ENCODE data around the gene EXOC7. TPM values are rescaled to one million over a fixed set of nuclear protein-coding genes. Genes with fewer than 3 reads are reported as not detected.

EXOC7 gene
- total RNA-seq, 1 donor from 2014 or later, result 183 TPM

DNA sequence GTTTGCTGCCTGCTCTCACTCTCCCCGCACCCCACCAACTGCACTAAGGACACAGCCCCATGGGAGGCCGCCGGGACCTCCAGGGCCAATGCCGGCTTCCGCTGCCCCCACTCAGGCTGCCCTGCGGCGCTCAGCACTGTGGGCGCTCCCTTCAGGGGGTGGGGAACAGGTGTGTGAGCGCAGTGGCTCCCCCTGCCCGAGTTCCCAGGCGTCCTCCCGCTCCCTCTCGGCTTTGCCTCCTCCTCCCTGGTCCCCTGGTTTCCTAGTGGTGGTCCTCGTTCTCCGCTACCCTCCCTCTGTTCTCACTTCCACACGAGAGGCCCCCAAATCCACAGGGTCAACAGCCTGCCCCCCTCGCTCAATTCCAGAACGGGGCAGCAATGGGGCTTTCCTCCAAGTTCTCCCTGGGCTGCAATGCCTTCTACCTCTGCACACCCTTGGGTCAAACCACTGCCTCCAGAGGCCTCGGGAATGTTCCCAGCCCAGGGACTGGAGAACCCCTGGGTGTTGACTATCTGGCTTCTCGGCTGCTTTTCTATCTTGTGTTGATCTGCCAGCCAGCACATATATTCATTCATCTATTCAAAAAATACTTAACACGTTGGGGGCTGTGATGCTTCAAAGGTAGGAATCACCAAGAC is 27.6 kb upstream of the EXOC7 start:
- H3K27me3 Mint-ChIP-seq (ENCODE audit: unreplicated experiment), result peaks cover 14% of the 10 kb centered on the region
- H3K27ac Mint-ChIP-seq (ENCODE audit: unreplicated experiment), result no peak overlapping the region
- TF ChIP-seq, protein P1, sequence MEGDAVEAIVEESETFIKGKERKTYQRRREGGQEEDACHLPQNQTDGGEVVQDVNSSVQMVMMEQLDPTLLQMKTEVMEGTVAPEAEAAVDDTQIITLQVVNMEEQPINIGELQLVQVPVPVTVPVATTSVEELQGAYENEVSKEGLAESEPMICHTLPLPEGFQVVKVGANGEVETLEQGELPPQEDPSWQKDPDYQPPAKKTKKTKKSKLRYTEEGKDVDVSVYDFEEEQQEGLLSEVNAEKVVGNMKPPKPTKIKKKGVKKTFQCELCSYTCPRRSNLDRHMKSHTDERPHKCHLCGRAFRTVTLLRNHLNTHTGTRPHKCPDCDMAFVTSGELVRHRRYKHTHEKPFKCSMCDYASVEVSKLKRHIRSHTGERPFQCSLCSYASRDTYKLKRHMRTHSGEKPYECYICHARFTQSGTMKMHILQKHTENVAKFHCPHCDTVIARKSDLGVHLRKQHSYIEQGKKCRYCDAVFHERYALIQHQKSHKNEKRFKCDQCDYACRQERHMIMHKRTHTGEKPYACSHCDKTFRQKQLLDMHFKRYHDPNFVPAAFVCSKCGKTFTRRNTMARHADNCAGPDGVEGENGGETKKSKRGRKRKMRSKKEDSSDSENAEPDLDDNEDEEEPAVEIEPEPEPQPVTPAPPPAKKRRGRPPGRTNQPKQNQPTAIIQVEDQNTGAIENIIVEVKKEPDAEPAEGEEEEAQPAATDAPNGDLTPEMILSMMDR (IDR thresholded peaks at IDR 0.05; ENCODE audit: unreplicated experiment), result no peak
- H3K4me1 Mint-ChIP-seq (ENCODE audit: unreplicated experiment), result peaks cover 28% of the 10 kb centered on the region
- DNase-seq (ENCODE audit: low spot score), result no peak
- H3K36me3 Mint-ChIP-seq (ENCODE audit: low read depth, unreplicated experiment), result no peaks in the 10 kb centered on the region
- no peaks in the 10 kb centered on the region for H3K9me3 Mint-ChIP-seq (ENCODE audit: unreplicated experiment)
- no peak overlapping the region for H3K4me3 Mint-ChIP-seq (ENCODE audit: unreplicated experiment)

DNA sequence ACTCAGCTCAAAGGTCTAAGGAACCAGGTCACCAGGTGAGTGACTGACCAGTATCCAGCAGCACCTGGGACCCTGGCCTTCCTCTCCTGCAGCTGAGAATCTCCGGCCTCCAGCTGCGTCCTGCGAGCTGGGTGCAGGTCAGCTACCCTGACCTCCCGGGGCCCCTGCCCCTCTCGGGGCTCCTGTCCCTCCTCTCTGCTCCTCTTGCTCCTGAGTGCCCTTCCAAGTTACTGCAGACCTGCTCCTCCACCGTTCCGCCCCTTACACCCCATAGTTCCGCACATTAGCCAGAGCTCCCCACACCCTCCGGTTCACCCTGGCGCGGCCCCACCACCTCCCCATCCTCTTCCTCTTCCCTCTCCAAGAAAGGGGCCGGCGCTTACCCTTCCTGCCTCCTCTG is 26.9 kb upstream of the EXOC7 start:
- peaks cover 11% of the 10 kb centered on the region for H3K27me3 Mint-ChIP-seq (ENCODE audit: unreplicated experiment)
- H3K4me3 Mint-ChIP-seq (ENCODE audit: unreplicated experiment), result no peak overlapping the region
- no peaks in the 10 kb centered on the region for H3K36me3 Mint-ChIP-seq (ENCODE audit: low read depth, unreplicated experiment)

GRCh38 chr17:76125922-76126321 is 22.3 kb upstream of the EXOC7 start:
- no peak overlapping the region for H3K4me3 Mint-ChIP-seq (ENCODE audit: unreplicated experiment)
- no peak overlapping the region for H3K27ac Mint-ChIP-seq (ENCODE audit: unreplicated experiment)
- peaks cover 9% of the 10 kb centered on the region for H3K27me3 Mint-ChIP-seq (ENCODE audit: unreplicated experiment)
- peaks cover 25% of the 10 kb centered on the region for H3K4me1 Mint-ChIP-seq (ENCODE audit: unreplicated experiment)
- H3K9me3 Mint-ChIP-seq (ENCODE audit: unreplicated experiment), result no peaks in the 10 kb centered on the region
- no peaks in the 10 kb centered on the region for H3K36me3 Mint-ChIP-seq (ENCODE audit: low read depth, unreplicated experiment)
- TF ChIP-seq, protein P1 (IDR thresholded peaks at IDR 0.05; ENCODE audit: unreplicated experiment), result no peak
- no peak for DNase-seq (ENCODE audit: low spot score)

More for the DNA sequence above, 26.9 kb upstream of the EXOC7 start:
- no peak overlapping the region for H3K27ac Mint-ChIP-seq (ENCODE audit: unreplicated experiment)
- H3K9me3 Mint-ChIP-seq (ENCODE audit: unreplicated experiment), result no peaks in the 10 kb centered on the region
- peaks cover 28% of the 10 kb centered on the region for H3K4me1 Mint-ChIP-seq (ENCODE audit: unreplicated experiment)
- DNase-seq (ENCODE audit: low spot score), result no peak
- TF ChIP-seq, protein P1 (IDR thresholded peaks at IDR 0.05; ENCODE audit: unreplicated experiment), result no peak

DNA sequence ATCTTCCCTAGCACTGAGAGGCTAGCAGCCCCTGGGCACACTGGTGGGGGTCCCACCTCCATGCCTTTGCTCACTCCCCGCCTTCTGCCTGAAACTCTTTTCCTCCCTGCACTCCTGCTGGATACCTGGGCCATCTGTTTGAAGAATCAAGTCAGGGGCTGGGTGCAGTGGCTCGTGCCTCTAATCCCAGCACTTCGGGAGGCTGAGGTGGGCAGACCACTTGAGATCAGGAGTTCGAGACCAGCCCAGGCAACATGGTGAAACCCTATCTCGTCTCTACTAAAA is 21.7 kb upstream of the EXOC7 start:
- Mint-ChIP-seq H3K9me3 (ENCODE audit: unreplicated experiment) (no peaks in the 10 kb centered on the region), H3K4me3 (ENCODE audit: unreplicated experiment) (no peak overlapping the region), H3K36me3 (ENCODE audit: low read depth, unreplicated experiment) (no peaks in the 10 kb centered on the region), H3K27ac (ENCODE audit: unreplicated experiment) (no peak overlapping the region), H3K4me1 (ENCODE audit: unreplicated experiment) (peaks cover 22% of the 10 kb centered on the region), H3K27me3 (ENCODE audit: unreplicated experiment) (peaks cover 10% of the 10 kb centered on the region)
- TF ChIP-seq, protein P1 (IDR thresholded peaks at IDR 0.05; ENCODE audit: unreplicated experiment), result no peak
- DNase-seq (ENCODE audit: low spot score), result no peak

GRCh38 chr17:76124582-76125390 is 21.2 kb upstream of the EXOC7 start:
- no peak overlapping the region for H3K27ac Mint-ChIP-seq (ENCODE audit: unreplicated experiment)
- no peak for DNase-seq (ENCODE audit: low spot score)
- H3K9me3 Mint-ChIP-seq (ENCODE audit: unreplicated experiment), result no peaks in the 10 kb centered on the region
- no peak overlapping the region for H3K4me3 Mint-ChIP-seq (ENCODE audit: unreplicated experiment)
- peaks cover 9% of the 10 kb centered on the region for H3K27me3 Mint-ChIP-seq (ENCODE audit: unreplicated experiment)
- peaks cover 22% of the 10 kb centered on the region for H3K4me1 Mint-ChIP-seq (ENCODE audit: unreplicated experiment)
- no peaks in the 10 kb centered on the region for H3K36me3 Mint-ChIP-seq (ENCODE audit: low read depth, unreplicated experiment)
- TF ChIP-seq, protein P1 (IDR thresholded peaks at IDR 0.05; ENCODE audit: unreplicated experiment), result no peak
